ENCODE measurements around the gene TNFRSF8. TPM values are rescaled to one million over a fixed set of nuclear protein-coding genes. Genes with fewer than 3 reads are reported as not detected.

The TNFRSF8 gene
- total RNA-seq, 1 donor from 2014 or later, result 0.31 TPM

DNA sequence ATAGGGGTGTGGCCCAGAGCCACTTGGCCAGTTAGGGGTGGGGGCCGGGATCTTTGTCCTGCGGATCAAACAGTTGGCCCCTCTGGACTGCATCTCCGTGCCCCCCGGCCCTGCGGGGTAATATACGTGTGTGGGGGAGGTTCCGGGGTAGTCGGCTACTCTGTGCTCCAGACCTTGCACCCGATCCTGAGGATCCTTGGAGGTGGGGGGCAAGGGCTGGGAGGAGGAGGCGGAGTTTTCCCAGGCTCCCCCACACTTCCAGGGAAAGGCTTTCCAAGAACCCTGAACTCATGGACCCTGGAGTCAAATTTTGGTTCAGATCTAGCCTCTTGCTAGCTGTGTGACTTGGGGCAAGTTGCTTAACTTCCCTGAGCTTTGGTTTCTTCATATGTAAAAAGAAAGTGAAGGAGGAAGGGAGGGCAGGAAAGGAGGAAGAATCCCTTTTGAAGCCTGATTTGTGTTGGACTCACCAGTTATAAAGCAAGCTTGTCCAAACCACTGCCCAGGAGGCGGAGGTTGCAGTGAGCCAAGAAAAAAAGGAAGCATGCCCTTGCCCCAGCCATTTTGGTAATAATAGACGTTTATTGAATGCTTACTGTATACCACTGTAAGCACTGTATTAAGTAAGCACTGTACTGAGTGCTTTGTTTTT, 43.1 kb upstream of the TNFRSF8 start:
- no peaks in the 10 kb centered on the region for H3K27me3 Mint-ChIP-seq (ENCODE audit: low read depth)
- peaks cover 4% of the 10 kb centered on the region for H3K4me1 Mint-ChIP-seq
- H3K36me3 Mint-ChIP-seq, result peaks cover 9% of the 10 kb centered on the region
- TF ChIP-seq, protein P1, sequence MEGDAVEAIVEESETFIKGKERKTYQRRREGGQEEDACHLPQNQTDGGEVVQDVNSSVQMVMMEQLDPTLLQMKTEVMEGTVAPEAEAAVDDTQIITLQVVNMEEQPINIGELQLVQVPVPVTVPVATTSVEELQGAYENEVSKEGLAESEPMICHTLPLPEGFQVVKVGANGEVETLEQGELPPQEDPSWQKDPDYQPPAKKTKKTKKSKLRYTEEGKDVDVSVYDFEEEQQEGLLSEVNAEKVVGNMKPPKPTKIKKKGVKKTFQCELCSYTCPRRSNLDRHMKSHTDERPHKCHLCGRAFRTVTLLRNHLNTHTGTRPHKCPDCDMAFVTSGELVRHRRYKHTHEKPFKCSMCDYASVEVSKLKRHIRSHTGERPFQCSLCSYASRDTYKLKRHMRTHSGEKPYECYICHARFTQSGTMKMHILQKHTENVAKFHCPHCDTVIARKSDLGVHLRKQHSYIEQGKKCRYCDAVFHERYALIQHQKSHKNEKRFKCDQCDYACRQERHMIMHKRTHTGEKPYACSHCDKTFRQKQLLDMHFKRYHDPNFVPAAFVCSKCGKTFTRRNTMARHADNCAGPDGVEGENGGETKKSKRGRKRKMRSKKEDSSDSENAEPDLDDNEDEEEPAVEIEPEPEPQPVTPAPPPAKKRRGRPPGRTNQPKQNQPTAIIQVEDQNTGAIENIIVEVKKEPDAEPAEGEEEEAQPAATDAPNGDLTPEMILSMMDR (IDR thresholded peaks at IDR 0.05; ENCODE audit: unreplicated experiment), result no peak
- H3K4me3 Mint-ChIP-seq, result peak overlapping the region; percentile 83
- H3K9me3 Mint-ChIP-seq, result no peaks in the 10 kb centered on the region
- H3K27ac Mint-ChIP-seq, result peak overlapping the region; percentile 90
- no peak for DNase-seq (ENCODE audit: low spot score in 2 of 2, unreplicated experiment in 2 of 2)

DNA sequence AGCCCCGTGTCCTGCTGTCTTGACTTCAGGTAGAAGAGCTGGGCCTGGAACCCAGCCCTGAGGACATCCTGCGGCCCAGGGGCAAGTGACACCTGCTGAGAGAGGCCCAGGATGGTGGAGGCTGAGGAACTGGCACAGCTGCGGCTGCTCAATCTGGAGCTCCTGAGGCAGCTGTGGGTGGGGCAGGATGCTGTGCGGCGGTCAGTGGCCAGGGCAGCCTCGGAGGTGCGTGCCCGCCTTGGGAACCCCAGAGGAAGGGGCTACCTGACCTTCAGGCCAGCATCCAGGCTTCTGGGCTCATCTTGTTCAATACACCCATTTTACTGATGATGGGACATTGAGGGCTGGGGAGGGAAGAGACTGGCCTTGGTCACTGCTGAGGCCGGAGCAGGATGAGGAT, 41.5 kb upstream of the TNFRSF8 start:
- Mint-ChIP-seq H3K27me3 (ENCODE audit: low read depth) (no peaks in the 10 kb centered on the region), H3K4me3 (no peak overlapping the region), H3K36me3 (peaks cover 18% of the 10 kb centered on the region), H3K27ac (no peak overlapping the region), H3K4me1 (peaks cover 4% of the 10 kb centered on the region), H3K9me3 (no peaks in the 10 kb centered on the region)
- TF ChIP-seq, protein P1 (IDR thresholded peaks at IDR 0.05; ENCODE audit: unreplicated experiment), result no peak
- DNase-seq (ENCODE audit: low spot score in 2 of 2, unreplicated experiment in 2 of 2), result no peak

DNA sequence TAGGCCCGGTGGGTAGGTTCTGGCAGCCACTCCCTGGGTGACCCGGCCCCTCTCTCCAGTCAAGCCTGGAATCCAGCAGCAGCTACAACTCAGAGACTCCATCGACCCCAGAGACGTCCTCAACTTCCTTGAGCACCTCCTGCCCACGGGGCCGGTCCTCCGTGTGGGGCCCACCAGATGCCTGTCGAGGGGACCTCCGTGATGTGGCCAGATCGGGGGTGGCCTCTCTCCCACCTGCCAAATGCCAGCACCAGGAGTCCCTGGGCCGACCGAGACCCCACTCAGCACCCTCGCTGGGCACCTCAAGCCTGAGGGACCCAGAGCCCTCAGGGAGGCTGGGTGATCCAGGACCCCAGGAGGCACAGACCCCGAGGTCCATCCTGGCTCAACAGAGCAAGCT, 41.1 kb upstream of the TNFRSF8 start:
- H3K27ac Mint-ChIP-seq, result no peak overlapping the region
- H3K9me3 Mint-ChIP-seq, result no peaks in the 10 kb centered on the region
- no peak for DNase-seq (ENCODE audit: low spot score in 2 of 2, unreplicated experiment in 2 of 2)
- TF ChIP-seq, protein P1 (IDR thresholded peaks at IDR 0.05; ENCODE audit: unreplicated experiment), result no peak
- H3K27me3 Mint-ChIP-seq (ENCODE audit: low read depth), result no peaks in the 10 kb centered on the region
- no peak overlapping the region for H3K4me3 Mint-ChIP-seq
- H3K4me1 Mint-ChIP-seq, result peaks cover 4% of the 10 kb centered on the region
- H3K36me3 Mint-ChIP-seq, result peaks cover 20% of the 10 kb centered on the region

DNA sequence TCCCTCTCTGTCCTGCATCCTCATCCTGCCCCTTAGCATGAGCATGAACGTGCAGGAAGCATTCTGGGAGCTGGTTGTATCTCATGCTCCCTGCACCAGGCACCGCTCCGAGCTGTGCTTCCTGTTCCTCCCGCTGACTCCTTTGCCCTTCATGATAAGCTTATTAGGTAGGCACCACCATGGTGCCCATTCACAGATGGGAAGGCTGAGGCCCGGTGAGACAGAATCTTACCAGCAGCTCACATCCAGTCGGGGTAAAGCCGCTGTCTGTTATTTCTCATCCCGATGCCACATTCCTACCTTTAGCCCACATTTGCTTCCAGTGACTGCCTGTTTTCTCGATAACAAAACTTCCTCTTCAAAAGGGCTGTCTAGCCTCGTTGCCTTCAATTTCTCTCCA, 36.5 kb upstream of the TNFRSF8 start:
- H3K27me3 Mint-ChIP-seq (ENCODE audit: low read depth), result no peaks in the 10 kb centered on the region
- no peaks in the 10 kb centered on the region for H3K9me3 Mint-ChIP-seq
- no peaks in the 10 kb centered on the region for H3K4me1 Mint-ChIP-seq
- no peak for DNase-seq (ENCODE audit: low spot score in 2 of 2, unreplicated experiment in 2 of 2)
- no peak overlapping the region for H3K4me3 Mint-ChIP-seq
- no peak overlapping the region for H3K27ac Mint-ChIP-seq
- peaks cover 35% of the 10 kb centered on the region for H3K36me3 Mint-ChIP-seq
- TF ChIP-seq, protein P1 (IDR thresholded peaks at IDR 0.05; ENCODE audit: unreplicated experiment), result no peak

DNA sequence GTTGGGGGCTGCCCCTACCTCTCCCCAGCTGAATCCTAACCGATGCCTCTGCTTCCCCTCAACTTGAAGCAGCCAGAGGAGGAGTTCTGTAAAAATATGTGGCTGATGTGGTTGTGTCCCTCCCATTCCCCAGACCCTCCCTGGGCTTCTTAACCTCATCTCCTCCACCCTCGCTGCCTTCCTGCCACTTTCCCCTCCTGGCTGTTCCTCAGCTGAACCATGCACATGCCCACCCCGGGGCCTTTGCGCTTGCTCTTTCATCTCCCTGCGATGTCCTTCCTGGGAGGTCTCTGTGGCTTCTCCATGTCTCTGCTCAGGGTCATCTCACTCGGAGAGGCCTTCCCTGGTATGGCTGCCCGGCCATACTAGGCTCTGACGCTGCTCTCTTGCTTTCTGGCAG, 34.9 kb upstream of the TNFRSF8 start:
- Mint-ChIP-seq H3K27ac (no peak overlapping the region), H3K36me3 (peaks cover 35% of the 10 kb centered on the region), H3K9me3 (no peaks in the 10 kb centered on the region), H3K4me1 (no peaks in the 10 kb centered on the region), H3K4me3 (no peak overlapping the region), H3K27me3 (ENCODE audit: low read depth) (no peaks in the 10 kb centered on the region)
- TF ChIP-seq, protein P1 (IDR thresholded peaks at IDR 0.05; ENCODE audit: unreplicated experiment), result no peak
- DNase-seq (ENCODE audit: low spot score in 2 of 2, unreplicated experiment in 2 of 2), result no peak

Measured in mesothelial cell of epicardium (in vitro differentiated cells).